Ovary (tissue), 10 donors: ENCODE measurements around the gene STT3B. TPM values are rescaled to one million over a fixed set of nuclear protein-coding genes. Genes with fewer than 3 reads are reported as not detected.
A peak's percentile ranks its signal among the peaks of the same experiment; 100 is the strongest.

ENCODE experiments used
- DNase-seq, 5 donors: peaks; one replicate each; pipeline ENCODE4 v3.0.0-alpha.2; 2019 to 2020
- H3K27ac ChIP-seq, 2 donors: fragments of 200-600 bp; one replicate each; pipeline versions ENCODE4 v1.5.1 to v1.8.0; 2019 to 2022
- H3K27me3 ChIP-seq: fragments of 200-600 bp; one replicate; pipeline ENCODE4 v1.8.0; 2022
- H3K36me3 ChIP-seq: fragments of 200-600 bp; sonication (generic); one replicate; pipeline ENCODE4 v1.5.1; 2019
- H3K4me1 ChIP-seq: one replicate; pipeline ENCODE4 v1.8.1; 2013; ENCODE audit warnings: mild to moderate bottlenecking, moderate library complexity; ENCODE audit not compliant: insufficient read depth
- H3K4me3 ChIP-seq: fragments of 200-600 bp; sonication (generic); one replicate; pipeline ENCODE4 v1.5.1; 2017
- H3K9me3 ChIP-seq, 2 donors: fragments of 200-600 bp in 1 of 2; sonication (generic) in 1 of 2; one replicate each; pipeline versions ENCODE4 v1.5.1 to v1.8.1; 2013 to 2019; ENCODE audit warnings: mild to moderate bottlenecking in 1 of 2, moderate library complexity in 1 of 2
- CTCF ChIP-seq, 3 donors: fragments of 450-650 bp in 2 of 3; fragments of 200-600 bp in 1 of 3; IDR thresholded peaks; one replicate each; pipeline versions ENCODE4 v1.5.1 to v1.8.0; 2016 to 2022; ENCODE audit warnings: antibody characterized with exemption in 3 of 3, mild to moderate bottlenecking in 1 of 3
- EP300 ChIP-seq: sonication (generic); formaldehyde crosslinking; IDR thresholded peaks from one replicate; pipeline ENCODE4 v1.6.1; 2017; ENCODE audit warnings: antibody characterized with exemption
- POLR2A ChIP-seq: fragments of 450-650 bp; IDR thresholded peaks from one replicate; pipeline ENCODE4 v1.6.1; 2017; ENCODE audit warnings: antibody characterized with exemption, mild to moderate bottlenecking, moderate library complexity
- WGBS, 3 donors: extraction: QIAGEN DNeasy Blood & Tissue Kit in 1 of 3; methylation state at CpG; one replicate each; pipeline versions ENCODE4 v1.1.5 to v1.1.7; 2013 to 2017; 5-methylcytosine and 5-hydroxymethylcytosine counted together
- intact Hi-C, 4 donors: fragments of 100-400 bp; cut with DNase I; formaldehyde crosslinking; loops; one replicate each; pipeline versions ENCODE4 v1.11.0 to v1.15.1; 2022 to 2023
- long read RNA-seq, 3 donors: library from polyadenylated mRNA in 2 of 3; unstranded in 2 of 3; transcript quantifications; one replicate each; pipeline ENCODE4 v2.0.0 and lab custom pipeline, GENCODE V29; 2021 to 2026
- polyA plus RNA-seq, 2 donors: library from polyadenylated mRNA; stranded (reverse); fragments of 200-250 nt in 1 of 2; fragments of 350-450 nt in 1 of 2; fragmentation: Illumina TruSeq in 1 of 2; extraction: RNeasy Lipid Tissue Mini Kit (QIAGEN cat#74804) in 1 of 2; gene quantifications; one replicate each; pipeline ENCODE4 v1.2.3, GENCODE V29; 2013 to 2014
- total RNA-seq, 7 donors: library from RNA; depleted of rRNA in 2 of 7; stranded (reverse); fragments of >200 nt in 2 of 7; fragmentation: NEBNext Ultra II Directional in 3 of 7; extraction: Animal tissue kit (Norgen Biotek cat#: 25700) in 3 of 7; gene quantifications; one replicate each; pipeline versions ENCODE4 v1.1.0 to v1.2.4, GENCODE V29; 2016 to 2023
- donor health status: DM: no; HTN: no; CAD: no; lungs with moderate emphysema.
- donor health status: DM: no; HTN: no; CAD: no.
- donor health status: Bipolar disorder and iron deficiency.
- donor health status: DM: yes; HTN: yes; CAD: no.
- donor health status: DM: no; HTN: no; CAD: no.
- donor health status: DM: yes; HTN: yes; CAD: no.

The STT3B gene
- 100 to 1,000 TPM; 121 to 233 (median 157) TPM for total RNA-seq
- polyA plus RNA-seq, result 100 to 1,000 TPM in 1 of 2 donors, 10 to 100 TPM in 1; 79.8 to 137 TPM
- long read RNA-seq, donor 1, partial matches to known transcripts, result 11 of 19 reads
- long read RNA-seq, donor 1, other reads (novel, unspliced or antisense), result 4 of 19 reads
- long read RNA-seq, donor 2, full-length matches to known transcripts, result 22 of 36 reads
- long read RNA-seq, donor 2, partial matches to known transcripts, result 14 of 36 reads
- long read RNA-seq, donor 2, other reads (novel, unspliced or antisense), result 0 of 36 reads
- long read RNA-seq, donor 3, full-length matches to known transcripts, result 288 of 330 reads
- long read RNA-seq, donor 3, partial matches to known transcripts, result 12 of 330 reads
- long read RNA-seq, donor 3, other reads (novel, unspliced or antisense), result 30 of 330 reads

- H3K4me3 ChIP-seq, result peak within 1 kb of the TSS; percentile 71
- no peaks in the 10 kb centered on the region for H3K36me3 ChIP-seq
- 0 to 1% (median 0%) methylated on average over 53 to 68 of the region's 68 CpGs for WGBS, 3 donors
- H3K27me3 ChIP-seq, result no peaks in the 10 kb centered on the region
- peaks cover 6% of the 10 kb centered on the region for H3K4me1 ChIP-seq
- no peak for TF ChIP-seq CTCF (IDR thresholded peaks at IDR 0.05)
- TF ChIP-seq POLR2A, result peak; percentile 56
- intact Hi-C loops, result no loop called here
- H3K27ac ChIP-seq, result peak within 1 kb of the TSS; percentile 91 to 93
- no peaks in the 10 kb centered on the region for H3K9me3 ChIP-seq
- peak in 1 of 5 donors; percentile 79 for DNase-seq
Observed at GRCh38 chr3:31532587-31533168, at the start of gene STT3B. STT3B (plus strand) TSS chr3:31532925; CDS start chr3:31532999, 74 bp downstream.

- no peak for DNase-seq
- Histone ChIP-seq H3K4me3 (no peak overlapping the region), H3K27me3 (no peaks in the 10 kb centered on the region), H3K27ac (no peak overlapping the region), H3K36me3 (no peaks in the 10 kb centered on the region), H3K4me1 (no peaks in the 10 kb centered on the region), H3K9me3 (no peaks in the 10 kb centered on the region)
- 74 to 91% (median 79%) methylated on average over 1 of the region's 1 CpG for WGBS, 3 donors
- TF ChIP-seq CTCF (IDR thresholded peaks at IDR 0.05) (no peak), EP300 (no peak), POLR2A (no peak)
- intact Hi-C loops, result no loop called here
Observed at GRCh38 chr3:31483776-31484175, 48.9 kb upstream of the STT3B start.

- no peaks in the 10 kb centered on the region for H3K27me3 ChIP-seq
- TF ChIP-seq POLR2A (no peak), CTCF (IDR thresholded peaks at IDR 0.05) (no peak), EP300 (no peak)
- no peaks in the 10 kb centered on the region for H3K9me3 ChIP-seq
- H3K4me3 ChIP-seq, result no peak overlapping the region
- DNase-seq, result no peak
- H3K4me1 ChIP-seq, result no peaks in the 10 kb centered on the region
- 20 to 31% (median 26%) methylated on average over 1 of the region's 1 CpG for WGBS, 3 donors
- intact Hi-C loops, result no loop called here
- H3K36me3 ChIP-seq, result no peaks in the 10 kb centered on the region
- H3K27ac ChIP-seq, result no peak overlapping the region
Observed at GRCh38 chr3:31485196-31485595, 47.5 kb upstream of the STT3B start.

GRCh38 chr3:31486865-31487533, 45.7 kb upstream of the STT3B start:
- no peak for DNase-seq
- Histone ChIP-seq H3K27me3 (no peaks in the 10 kb centered on the region), H3K4me3 (no peak overlapping the region), H3K9me3 (no peaks in the 10 kb centered on the region), H3K27ac (no peak overlapping the region), H3K36me3 (no peaks in the 10 kb centered on the region), H3K4me1 (no peaks in the 10 kb centered on the region)
- 84 to 89% (median 85%) methylated on average over 7 of the region's 7 CpGs for WGBS, 3 donors
- TF ChIP-seq CTCF (IDR thresholded peaks at IDR 0.05), result no peak
- no peak for TF ChIP-seq EP300
- no peak for TF ChIP-seq POLR2A
- intact Hi-C loops, result no loop called here
